Erythroblast (primary cell): Measurements from ENCODE around the gene PCTP.

Experiments
- GATA1 ChIP-seq: IDR thresholded peaks from 2 replicates; pipeline ENCODE4 v1.6.1; 2011; ENCODE audit warnings: low read depth, mild to moderate bottlenecking, control low read depth, low read length, moderate library complexity
- POLR2A ChIP-seq: IDR thresholded peaks from 2 replicates; pipeline ENCODE4 v1.6.1; 2011; ENCODE audit warnings: mild to moderate bottlenecking, low read length

DNA sequence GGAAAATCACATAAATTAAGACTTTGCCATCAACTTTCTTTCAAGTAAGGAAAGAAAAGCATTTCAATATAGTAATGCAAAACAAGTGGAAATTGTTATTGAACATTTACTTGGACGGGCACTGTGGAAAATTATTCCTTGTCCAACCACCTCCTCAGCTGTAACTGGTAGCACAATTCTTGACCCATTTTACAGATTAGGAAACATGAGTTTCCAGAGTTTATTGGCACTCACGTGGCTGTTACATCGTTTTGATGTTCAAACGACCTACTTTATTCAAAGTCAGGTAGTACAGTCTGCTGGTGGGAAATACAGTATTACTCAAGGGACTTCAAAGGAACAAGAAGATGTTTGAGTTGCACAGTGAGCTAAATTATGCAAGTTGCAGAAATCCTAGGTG, 866 bp upstream of the PCTP start:
- no peak for TF ChIP-seq POLR2A
- TF ChIP-seq GATA1, result no peak
